Stimulated activated CD8-positive, alpha-beta memory T cell treated with anti-CD3 and anti-CD28 coated beads, Interleukin-12 subunit alpha, Interleukin-12 subunit beta, amount 100 ng/mL, for 1 hour (primary cell): ENCODE measurements around the gene CTSZ.
"Not testable (repeated sequence)": the region's sequence is repeated elsewhere in the genome, so short reads cannot be mapped to it uniquely, and the experiment has no call there.

Experiments
- DNase-seq: peaks from one replicate; pipeline ENCODE4 v3.0.0-alpha.2; 2020; ENCODE audit warnings: low read depth

The CTSZ gene

DNA sequence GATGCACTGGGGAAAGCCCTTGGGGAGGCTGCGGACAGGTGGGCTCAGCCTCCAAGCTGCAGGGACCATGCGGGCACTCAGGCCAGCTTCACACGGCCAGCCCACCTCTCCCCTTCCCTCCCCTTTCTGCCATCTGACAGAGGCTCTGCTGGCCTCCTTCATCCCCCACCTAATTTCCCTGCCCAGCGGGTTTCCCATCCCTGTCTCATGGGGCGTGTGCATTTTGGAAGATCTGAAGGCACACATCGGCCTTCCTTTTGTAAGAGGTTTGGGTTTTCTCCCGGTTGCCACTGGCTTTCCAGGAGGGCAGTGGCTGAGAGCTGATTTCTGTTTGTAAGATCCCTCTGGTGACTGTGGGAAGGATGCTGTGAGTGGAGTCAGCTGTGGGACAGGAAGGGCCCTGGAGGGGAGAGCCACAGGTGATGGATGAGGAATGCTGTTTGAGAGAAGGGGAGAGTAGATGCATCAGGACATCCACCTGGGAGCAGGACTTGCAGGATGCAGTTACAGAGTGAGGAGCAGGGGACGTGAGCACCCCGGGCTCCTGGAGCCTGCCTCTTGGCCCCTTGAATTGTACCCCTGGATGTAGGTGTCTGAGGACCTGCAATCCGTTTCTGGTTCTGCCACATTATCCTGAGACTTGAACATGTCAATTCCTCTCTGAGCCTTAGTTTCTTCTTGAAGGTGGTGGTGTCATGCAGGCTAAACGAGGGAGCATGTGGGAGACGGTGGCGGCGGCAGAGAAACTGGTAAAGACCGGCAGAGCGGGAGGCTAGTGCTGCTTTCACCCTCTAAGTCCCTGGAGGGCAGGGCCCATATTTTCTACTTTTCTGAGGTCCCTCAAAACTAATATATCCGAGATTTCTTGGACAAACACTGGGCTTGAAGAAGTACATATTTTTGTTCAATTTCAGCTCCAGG lies 6.2 kb upstream of the CTSZ start:
- no peak for DNase-seq

- not testable (repeated sequence) for DNase-seq
Observed at GRCh38 chr20:59011874-59012157, 4.8 kb upstream of the CTSZ start.

GRCh38 chr20:59010995-59011873 lies 4.2 kb upstream of the CTSZ start:
- DNase-seq, result no peak

GRCh38 chr20:59010321-59010994 lies 3.4 kb upstream of the CTSZ start:
- no peak for DNase-seq

- DNase-seq, result no peak
Observed at GRCh38 chr20:59008715-59009336, 1.8 kb upstream of the CTSZ start.

GRCh38 chr20:59007665-59008511 lies 834 bp upstream of the CTSZ start:
- DNase-seq, result no peak

DNA sequence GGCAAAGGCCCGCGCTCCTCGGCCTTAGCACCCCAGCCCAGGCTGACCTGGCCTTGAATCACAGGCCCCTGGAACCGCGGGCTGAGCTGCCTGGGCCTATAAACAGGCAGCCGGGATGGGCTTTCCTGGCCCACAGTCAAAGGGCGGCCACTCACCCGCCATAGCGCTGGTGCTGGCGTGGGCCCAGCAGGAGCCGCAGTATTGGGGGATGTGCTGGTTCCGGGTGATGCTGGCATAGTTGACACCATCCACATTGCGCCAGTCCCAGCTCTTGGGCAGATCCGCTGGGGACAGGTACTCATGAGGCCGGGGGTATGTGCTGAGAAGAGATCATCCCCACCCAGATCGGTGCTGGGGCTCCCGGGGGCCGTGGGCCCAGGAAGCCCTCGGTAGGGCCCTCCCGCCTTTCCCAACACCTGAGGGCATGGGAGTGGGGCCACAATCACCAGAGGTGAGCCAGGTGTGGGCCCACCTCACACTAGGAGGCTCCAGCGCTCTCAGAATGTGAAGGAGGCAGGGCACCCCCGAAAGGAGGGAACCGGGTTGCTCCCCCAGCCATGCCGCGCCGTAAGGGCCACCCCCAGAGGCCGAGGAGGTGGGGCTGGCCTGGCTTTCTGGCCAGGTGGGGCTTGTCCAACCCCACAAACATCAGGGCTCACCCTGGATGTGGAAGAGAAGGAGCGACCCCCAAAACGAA lies 739 bp downstream of the CTSZ start:
- no peak for DNase-seq

DNA sequence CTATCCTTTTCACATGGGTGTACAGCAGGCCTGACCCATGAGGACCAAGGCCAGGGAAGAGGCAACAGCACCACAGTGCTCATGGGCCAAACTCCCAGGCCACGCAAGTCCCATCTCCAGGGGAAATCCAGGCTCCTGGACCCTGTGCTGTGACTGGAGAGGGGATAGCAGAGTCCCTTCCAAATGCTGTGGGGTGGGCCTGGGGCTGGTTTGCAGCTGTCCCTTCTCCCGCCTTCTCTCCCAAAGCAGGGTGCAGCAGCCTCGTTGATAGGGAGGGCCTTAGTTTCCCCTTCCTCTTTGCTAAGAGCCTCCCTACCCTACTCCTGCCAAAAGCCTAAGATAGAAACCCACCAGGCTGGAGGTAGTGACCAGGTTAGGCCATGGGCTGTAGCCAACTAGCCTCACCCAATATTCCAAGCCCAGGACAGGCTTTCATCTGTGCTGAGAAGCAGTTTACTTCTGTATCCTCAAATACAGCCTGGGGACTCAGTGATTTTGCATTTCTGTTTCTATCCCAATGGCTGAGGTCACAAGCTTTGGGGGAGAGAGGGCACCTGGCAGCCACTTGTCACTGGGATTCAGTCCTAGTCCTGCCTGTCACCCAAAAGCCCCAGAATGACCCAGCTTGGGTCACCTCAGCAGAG lies 1.4 kb downstream of the CTSZ start:
- DNase-seq, result no peak

- DNase-seq, result no peak
Observed at GRCh38 chr20:59004763-59005522, 2.1 kb downstream of the CTSZ start.

DNA sequence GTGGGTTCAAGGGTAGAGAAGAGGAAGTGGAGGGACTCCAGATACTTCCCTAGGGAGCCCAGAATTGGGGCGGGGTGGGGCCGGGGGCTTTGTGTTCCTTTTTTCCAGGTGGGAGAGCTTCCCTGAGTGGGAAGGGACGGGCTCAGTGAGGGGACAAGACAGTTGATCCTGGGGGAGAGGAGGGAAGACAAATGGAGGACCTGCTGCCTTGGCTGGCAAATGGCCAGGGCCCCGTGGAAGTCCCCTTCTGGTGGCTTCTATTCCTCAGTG lies 2.6 kb downstream of the CTSZ start:
- no peak for DNase-seq

GRCh38 chr20:59003836-59004492 lies 3.1 kb downstream of the CTSZ start:
- DNase-seq, result no peak

DNA sequence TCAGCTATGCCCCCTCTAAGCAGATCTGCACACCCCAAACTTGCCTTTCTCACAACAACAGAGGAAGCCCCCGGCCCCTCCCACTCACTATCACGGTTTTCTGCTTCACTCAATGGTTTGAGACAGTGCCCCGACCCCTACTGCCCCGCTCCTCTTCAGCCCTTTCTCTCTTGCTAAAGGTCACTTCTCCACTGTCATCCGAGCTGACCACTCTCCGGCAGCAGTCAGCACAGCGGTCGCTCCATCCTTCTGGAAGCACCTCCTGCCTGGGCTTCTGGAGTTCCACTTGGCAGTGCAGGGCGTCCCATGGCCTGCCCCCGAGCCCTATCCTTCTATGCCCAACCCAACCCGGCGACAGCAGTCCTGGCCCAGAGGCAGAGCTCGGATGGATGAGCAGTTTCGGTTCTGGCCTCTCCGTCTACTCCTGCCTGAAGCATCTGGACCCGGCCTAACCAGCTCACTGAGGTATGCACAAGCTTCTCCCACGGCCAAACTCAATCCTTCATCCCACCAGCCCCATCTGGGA lies 4.1 kb downstream of the CTSZ start:
- DNase-seq, result no peak

DNA sequence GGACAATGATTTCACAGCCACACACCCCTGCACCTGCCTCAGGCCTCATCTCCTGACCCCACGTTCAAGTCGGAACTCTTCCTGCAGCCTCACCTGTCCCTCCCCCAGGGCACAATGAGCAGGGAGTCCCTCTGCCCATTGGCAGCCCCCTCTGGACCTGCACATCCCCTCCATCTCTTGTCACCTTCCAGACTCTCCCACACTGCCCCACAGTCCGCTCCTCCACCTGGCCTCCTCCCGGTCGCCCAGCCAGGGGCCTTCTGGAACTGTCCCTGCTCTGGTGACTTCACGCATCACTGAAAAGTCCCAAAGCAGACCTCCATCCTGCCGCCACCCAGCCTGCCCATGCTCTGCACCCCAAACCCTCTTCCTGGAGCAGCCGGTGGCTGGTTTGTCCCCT lies 4.7 kb downstream of the CTSZ start:
- DNase-seq, result no peak

DNA sequence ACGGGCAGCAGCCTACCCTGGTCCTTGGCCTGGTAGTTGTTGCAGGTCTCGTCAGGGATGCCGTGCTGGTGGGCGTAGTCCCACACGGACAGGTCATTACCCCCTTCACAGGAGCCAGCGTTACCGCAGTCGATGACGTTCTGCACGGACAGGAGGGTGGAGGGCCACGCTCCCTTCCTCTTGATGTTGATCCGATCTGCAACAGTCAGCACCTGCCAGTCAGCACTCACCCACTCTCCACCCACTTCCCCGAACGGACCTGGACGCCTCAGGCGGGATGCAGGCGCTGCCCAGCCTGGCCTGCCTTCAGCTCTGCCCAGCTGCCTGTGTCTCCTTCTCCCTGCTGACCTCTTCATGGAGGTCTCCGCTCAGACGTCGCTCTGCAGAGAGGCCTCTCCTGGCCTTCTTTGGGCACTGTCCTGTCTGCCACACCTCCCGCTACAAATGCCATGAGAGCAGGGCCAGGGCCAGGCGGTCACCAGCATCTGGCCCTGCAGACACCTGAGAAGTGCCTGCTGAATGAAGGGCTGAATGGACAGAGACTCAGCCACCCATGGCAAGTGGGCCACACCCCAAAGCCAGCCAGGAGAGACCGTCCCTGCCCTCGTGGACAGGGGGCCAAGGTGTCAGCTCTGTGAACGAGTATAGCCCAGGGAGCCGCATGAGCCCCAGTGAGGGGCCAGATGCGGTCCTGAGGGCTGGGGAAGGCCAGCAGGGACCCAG lies 5.4 kb downstream of the CTSZ start:
- no peak for DNase-seq

- DNase-seq, result no peak
Observed at GRCh38 chr20:59001068-59001448, 6.0 kb downstream of the CTSZ start.

DNA sequence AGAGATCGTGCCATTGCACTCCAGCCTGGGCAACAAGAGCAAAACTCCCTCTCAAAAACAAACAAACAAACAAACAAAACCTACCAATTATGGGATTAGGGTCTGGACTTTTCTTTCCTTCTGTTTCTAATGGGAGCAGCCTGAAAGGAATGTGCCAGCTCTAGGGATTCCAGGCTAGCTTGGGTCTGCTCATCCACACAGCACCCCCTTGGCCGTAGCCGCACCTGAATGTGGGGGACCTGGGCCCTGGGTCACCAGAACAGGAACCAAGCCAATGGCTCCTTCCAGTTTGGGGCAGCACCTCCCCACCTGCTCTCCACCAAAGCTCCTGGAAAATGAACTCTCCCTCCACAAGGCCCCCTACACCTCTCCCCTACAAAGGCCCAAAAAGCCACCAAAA lies 6.7 kb downstream of the CTSZ start:
- no peak for DNase-seq

DNA sequence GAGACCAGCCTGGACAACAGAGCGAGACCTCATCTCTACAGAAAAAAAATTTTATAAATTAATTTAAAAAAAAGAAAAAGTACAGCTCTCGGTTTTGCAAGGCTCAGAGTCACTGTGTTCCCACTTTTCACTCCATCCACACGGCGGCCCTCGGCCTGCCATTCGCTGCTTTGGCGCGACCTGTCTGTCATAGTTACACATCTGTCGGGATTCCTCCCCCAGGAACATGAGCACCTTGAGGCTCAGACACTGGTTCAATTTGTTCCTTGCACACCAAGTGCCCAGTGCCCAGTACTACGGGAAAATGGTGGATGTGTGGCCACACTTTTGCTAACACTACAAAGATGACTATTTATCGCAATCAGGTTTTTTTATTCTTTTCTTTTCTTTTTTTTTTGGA lies 8.4 kb downstream of the CTSZ start:
- no peak for DNase-seq

DNA sequence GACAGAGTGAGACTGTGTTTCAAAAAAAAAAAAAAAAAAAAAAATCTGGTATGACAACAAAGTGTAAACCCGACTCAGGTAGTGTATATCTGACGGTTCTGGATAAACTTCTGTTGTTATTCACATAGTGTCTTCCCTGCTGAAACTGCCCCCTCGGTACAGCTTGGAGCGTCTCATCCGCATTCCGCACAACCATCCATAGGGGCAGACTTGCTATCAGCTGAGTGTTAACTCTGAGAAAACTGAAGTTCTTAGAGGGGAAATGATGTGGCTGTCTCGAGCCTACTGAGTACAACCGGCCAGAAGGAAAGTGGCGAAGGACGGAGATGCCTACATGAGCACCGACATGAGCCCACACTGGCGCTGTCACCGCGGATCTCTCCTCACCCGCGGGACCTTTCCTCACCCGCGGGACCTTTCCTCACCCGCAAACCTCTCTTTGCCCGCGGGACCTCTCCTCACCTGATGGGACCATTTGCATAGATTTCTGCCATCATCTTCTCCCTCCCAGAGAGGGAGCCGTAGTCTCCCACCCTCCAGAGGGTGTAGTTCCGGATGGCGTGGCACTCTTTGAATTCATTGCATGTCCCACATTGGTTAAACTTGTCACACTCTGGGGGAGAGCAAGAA lies 9.8 kb downstream of the CTSZ start:
- DNase-seq, result no peak
